HG02642 (cell line): ENCODE data around the gene NEU3.
"Not testable (repeated sequence)": the region's sequence is repeated elsewhere in the genome, so short reads cannot be mapped to it uniquely, and the experiment has no call there.

Experiments
- ATAC-seq: cut with Tn5 transposase; IDR thresholded peaks from one replicate; pipeline ENCODE4 v1.9.1; 2021; ENCODE audit warnings: mild to moderate bottlenecking; ENCODE audit not compliant: unreplicated experiment, poor library complexity

NEU3 gene

GRCh38 chr11:74988541-74989259 lies at the start of gene NEU3:
NEU3 (plus strand) TSS chr11:74988933; CDS start chr11:74989061, 128 bp downstream.
- peak; percentile 87 for ATAC-seq

GRCh38 chr11:74941492-74941891 lies 47.2 kb upstream of the NEU3 start:
- no peak for ATAC-seq

- no peak for ATAC-seq
Observed at GRCh38 chr11:74942073-74942759, 46.5 kb upstream of the NEU3 start.

GRCh38 chr11:74948546-74948897 lies 40.2 kb upstream of the NEU3 start:
- no peak for ATAC-seq

GRCh38 chr11:74948898-74949752 lies 39.6 kb upstream of the NEU3 start, which contains the start of the genes SPCS2 and XRRA1:
SPCS2 (plus strand) TSS chr11:74949266; CDS start chr11:74949286, 20 bp downstream.
XRRA1 (minus strand) TSS chr11:74949091; CDS start chr11:74940878, 8,213 bp downstream.
- peak; percentile 92 for ATAC-seq

- ATAC-seq: no peak
Observed at GRCh38 chr11:74949753-74950137, 39.0 kb upstream of the NEU3 start.

GRCh38 chr11:74950374-74950969 lies 38.3 kb upstream of the NEU3 start:
- ATAC-seq: no peak

- ATAC-seq: no peak
Observed at GRCh38 chr11:74951226-74951625, 37.5 kb upstream of the NEU3 start.

- ATAC-seq: no peak
Observed at GRCh38 chr11:74952752-74953151, 36.0 kb upstream of the NEU3 start.

- ATAC-seq: no peak
Observed at GRCh38 chr11:74953451-74953850, 35.3 kb upstream of the NEU3 start.

GRCh38 chr11:74954199-74954598 lies 34.5 kb upstream of the NEU3 start:
- no peak for ATAC-seq

GRCh38 chr11:74956397-74957015 lies 32.2 kb upstream of the NEU3 start:
- no peak for ATAC-seq

- ATAC-seq: no peak
Observed at GRCh38 chr11:74957937-74958629, 30.6 kb upstream of the NEU3 start.

GRCh38 chr11:74960128-74960527 lies 28.6 kb upstream of the NEU3 start:
- ATAC-seq: not testable (repeated sequence)

GRCh38 chr11:74966651-74967050 lies 22.1 kb upstream of the NEU3 start:
- ATAC-seq: no peak

GRCh38 chr11:74970852-74971395 lies 17.8 kb upstream of the NEU3 start:
- no peak for ATAC-seq

- ATAC-seq: no peak
Observed at GRCh38 chr11:74971424-74971823, 17.3 kb upstream of the NEU3 start.

- ATAC-seq: no peak
Observed at GRCh38 chr11:74978041-74978440, 10.7 kb upstream of the NEU3 start.

GRCh38 chr11:74980634-74981033 lies 8.1 kb upstream of the NEU3 start:
- ATAC-seq: no peak
